OCI-LY7 (cell line): ENCODE measurements around the gene TRIP6. TPM values are rescaled to one million over a fixed set of nuclear protein-coding genes. Genes with fewer than 3 reads are reported as not detected.

Experiments
- BruUV-seq: library from RNA; stranded (reverse); fragments of 400-500 nt; replicated peaks from 2 replicates; lab custom pipeline; 2021; lab: Mats Ljungman, UMichigan
- CTCF ChIA-PET: fragments of 300-600 bp; sonication (Branson Sonifier 250); formaldehyde crosslinking; loops from one replicate; lab custom pipeline; 2022; ENCODE audit warnings: antibody characterized with exemption; ENCODE audit not compliant: unreplicated experiment; lab: Charles Lee
- POLR2A ChIA-PET: fragments of 300-600 bp; sonication (Branson Sonifier 250); formaldehyde crosslinking; loops from one replicate; lab custom pipeline; 2022; ENCODE audit warnings: antibody characterized with exemption; lab: Charles Lee
- DNase-seq: peaks from one replicate; pipeline ENCODE4 v3.0.0-alpha.2; 2015; ENCODE audit warnings: low spot score
- H2AFZ ChIP-seq: fragments of 200-600 bp; sonication (generic), shearing (Covaris generic); 2 replicates; pipeline ENCODE4 v1.6.1; 2014; ENCODE audit warnings: mild to moderate bottlenecking, antibody characterized with exemption, low read length, moderate library complexity
- H3K27ac ChIP-seq: fragments of 200-600 bp; sonication (generic); 2 replicates; pipeline ENCODE4 v1.5.1; 2014; ENCODE audit warnings: mixed run types, low read depth, mild to moderate bottlenecking, moderate library complexity, low read length, inconsistent platforms; ENCODE audit not compliant: poor library complexity, severe bottlenecking
- H3K36me3 ChIP-seq: fragments of 200-600 bp; sonication (generic); 2 replicates; pipeline ENCODE4 v1.6.1; 2014; ENCODE audit warnings: mild to moderate bottlenecking, antibody characterized with exemption, low read length, moderate library complexity, mixed read lengths; ENCODE audit not compliant: insufficient read depth
- H3K4me1 ChIP-seq: fragments of 200-600 bp; sonication (generic); 2 replicates; pipeline ENCODE4 v1.5.1; 2014; ENCODE audit warnings: mild to moderate bottlenecking, low read length; ENCODE audit not compliant: insufficient read depth, poor library complexity, severe bottlenecking
- H3K4me2 ChIP-seq: fragments of 200-600 bp; sonication (generic); 2 replicates; pipeline ENCODE4 v1.6.1; 2014; ENCODE audit warnings: mild to moderate bottlenecking, low read length
- H3K4me3 ChIP-seq: fragments of 200-600 bp; sonication (generic); 2 replicates; pipeline ENCODE4 v1.5.1; 2014; ENCODE audit warnings: mild to moderate bottlenecking, low read depth, low read length; ENCODE audit not compliant: poor library complexity, severe bottlenecking
- H3K79me2 ChIP-seq: fragments of 200-600 bp; sonication (generic); 2 replicates; pipeline ENCODE4 v1.6.1; 2016; ENCODE audit warnings: low read depth, mild to moderate bottlenecking, low read length, moderate library complexity, mixed read lengths; ENCODE audit not compliant: insufficient read depth
- H3K9me2 ChIP-seq: fragments of 200-600 bp; sonication (generic); 2 replicates; pipeline ENCODE4 v1.6.1; 2016; ENCODE audit warnings: mild to moderate bottlenecking, low read length, mixed read lengths; ENCODE audit not compliant: insufficient read depth
- H3K9me3 ChIP-seq: fragments of 200-600 bp; sonication (generic); 2 replicates; pipeline ENCODE4 v1.6.1; 2014; ENCODE audit warnings: mild to moderate bottlenecking, mixed run types, low read length, mixed read lengths
- H4K20me1 ChIP-seq: fragments of 200-600 bp; sonication (generic); 2 replicates; pipeline ENCODE4 v1.6.1; 2014; ENCODE audit warnings: mild to moderate bottlenecking, antibody characterized with exemption, low read length, moderate library complexity, mixed read lengths; ENCODE audit not compliant: insufficient read depth
- EZH2phosphoT487 ChIP-seq: fragments of 200-600 bp; sonication (generic); IDR thresholded peaks from 2 replicates; pipeline ENCODE4 v1.6.1; 2018; ENCODE audit warnings: low read depth, borderline replicate concordance, mild to moderate bottlenecking, mixed run types, antibody characterized with exemption, low read length, moderate library complexity, mixed read lengths
- intact Hi-C: fragments of 100-400 bp; cut with micrococcal nuclease; formaldehyde crosslinking; loops from one replicate; pipeline ENCODE4 v1.10.0; 2022; ENCODE audit not compliant: unreplicated experiment
- total RNA-seq, 2 experiments: library from RNA; depleted of rRNA in 1 of 2; stranded (reverse); fragments of >200 nt in 1 of 2; shearing (Covaris generic) in 1 of 2; gene quantifications; 2 replicates each; pipeline ENCODE4 v1.2.3, GENCODE V29; 2014 to 2022
- TF ChIP-seq, protein P1 (sequence below): fragments of 200-600 bp; sonication (generic); conservative IDR thresholded peaks from 2 replicates; pipeline ENCODE4 v1.5.1; 2014; ENCODE audit warnings: mild to moderate bottlenecking, antibody characterized with exemption, low read length, moderate library complexity, mixed read lengths

TRIP6 gene
- total RNA-seq, 2 experiments from 2014 or later = 3.1 to 3.3 TPM

DNA sequence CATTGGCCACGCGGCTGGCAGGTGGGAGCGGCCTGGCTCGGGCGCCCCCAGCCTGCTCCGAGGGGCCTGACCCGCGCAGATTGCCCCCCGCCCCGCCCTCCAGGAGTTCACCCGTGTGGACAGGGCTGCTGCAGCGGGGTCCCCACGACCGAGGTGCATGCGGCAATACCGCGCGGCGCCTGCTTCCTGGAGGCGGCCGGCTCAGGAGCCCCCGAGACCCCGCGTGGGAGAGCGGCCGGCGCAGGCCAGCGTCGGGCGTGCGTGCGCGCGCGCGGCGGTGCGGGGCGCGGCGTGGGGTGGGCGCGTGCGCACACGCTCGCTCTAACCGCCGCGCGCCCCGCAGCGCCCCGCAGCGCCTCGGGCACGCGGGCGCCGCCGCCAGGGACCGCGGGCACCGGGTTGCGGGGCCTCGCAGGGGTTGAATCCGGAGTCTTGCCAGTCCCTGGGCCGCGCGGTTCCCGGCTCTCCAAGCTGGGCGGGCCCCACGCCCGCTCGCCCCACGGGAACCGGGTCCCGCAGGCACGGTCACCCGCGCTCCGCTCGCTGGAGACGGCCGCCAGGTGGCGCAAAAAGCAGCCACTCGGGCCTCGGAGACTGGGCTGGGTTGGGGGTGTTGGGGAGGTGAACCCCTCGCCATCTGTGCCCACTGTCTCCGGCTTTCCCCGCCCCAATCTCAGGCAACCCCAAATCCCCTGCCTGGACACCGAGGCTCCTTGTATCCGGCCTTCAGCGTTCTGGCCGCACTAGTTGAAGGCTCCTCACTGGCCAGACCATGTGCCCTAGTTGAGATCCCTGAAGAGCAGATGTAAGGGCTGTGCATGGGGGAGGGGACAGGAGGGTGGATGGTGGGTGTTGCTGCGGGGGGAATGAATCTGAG, 29.8 kb downstream of the TRIP6 start:
- POLR2A ChIA-PET = no interaction called here
- H4K20me1 ChIP-seq = no peaks in the 10 kb centered on the region
- DNase-seq = peak; percentile 27
- no peaks in the 10 kb centered on the region for H3K9me2 ChIP-seq
- peaks cover 6% of the 10 kb centered on the region for H3K4me1 ChIP-seq
- H3K79me2 ChIP-seq = no peaks in the 10 kb centered on the region
- no peak overlapping the region for H2AFZ ChIP-seq
- CTCF ChIA-PET = no interaction called here
- intact Hi-C loops = loop anchor here (1.0 to 5.0 kb wide), 2 partner anchors 162 to 180 kb away; no protein-coding TSS in a partner anchor
- H3K4me2 ChIP-seq = no peak overlapping the region
- H3K27ac ChIP-seq = no peak overlapping the region
- TF ChIP-seq EZH2phosphoT487 = no peak
- TF ChIP-seq, protein P1, sequence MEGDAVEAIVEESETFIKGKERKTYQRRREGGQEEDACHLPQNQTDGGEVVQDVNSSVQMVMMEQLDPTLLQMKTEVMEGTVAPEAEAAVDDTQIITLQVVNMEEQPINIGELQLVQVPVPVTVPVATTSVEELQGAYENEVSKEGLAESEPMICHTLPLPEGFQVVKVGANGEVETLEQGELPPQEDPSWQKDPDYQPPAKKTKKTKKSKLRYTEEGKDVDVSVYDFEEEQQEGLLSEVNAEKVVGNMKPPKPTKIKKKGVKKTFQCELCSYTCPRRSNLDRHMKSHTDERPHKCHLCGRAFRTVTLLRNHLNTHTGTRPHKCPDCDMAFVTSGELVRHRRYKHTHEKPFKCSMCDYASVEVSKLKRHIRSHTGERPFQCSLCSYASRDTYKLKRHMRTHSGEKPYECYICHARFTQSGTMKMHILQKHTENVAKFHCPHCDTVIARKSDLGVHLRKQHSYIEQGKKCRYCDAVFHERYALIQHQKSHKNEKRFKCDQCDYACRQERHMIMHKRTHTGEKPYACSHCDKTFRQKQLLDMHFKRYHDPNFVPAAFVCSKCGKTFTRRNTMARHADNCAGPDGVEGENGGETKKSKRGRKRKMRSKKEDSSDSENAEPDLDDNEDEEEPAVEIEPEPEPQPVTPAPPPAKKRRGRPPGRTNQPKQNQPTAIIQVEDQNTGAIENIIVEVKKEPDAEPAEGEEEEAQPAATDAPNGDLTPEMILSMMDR = peak; percentile 74
- BruUV-seq = no TSS peak
- H3K36me3 ChIP-seq = no peaks in the 10 kb centered on the region
- H3K4me3 ChIP-seq = no peak overlapping the region
- H3K9me3 ChIP-seq = no peaks in the 10 kb centered on the region

DNA sequence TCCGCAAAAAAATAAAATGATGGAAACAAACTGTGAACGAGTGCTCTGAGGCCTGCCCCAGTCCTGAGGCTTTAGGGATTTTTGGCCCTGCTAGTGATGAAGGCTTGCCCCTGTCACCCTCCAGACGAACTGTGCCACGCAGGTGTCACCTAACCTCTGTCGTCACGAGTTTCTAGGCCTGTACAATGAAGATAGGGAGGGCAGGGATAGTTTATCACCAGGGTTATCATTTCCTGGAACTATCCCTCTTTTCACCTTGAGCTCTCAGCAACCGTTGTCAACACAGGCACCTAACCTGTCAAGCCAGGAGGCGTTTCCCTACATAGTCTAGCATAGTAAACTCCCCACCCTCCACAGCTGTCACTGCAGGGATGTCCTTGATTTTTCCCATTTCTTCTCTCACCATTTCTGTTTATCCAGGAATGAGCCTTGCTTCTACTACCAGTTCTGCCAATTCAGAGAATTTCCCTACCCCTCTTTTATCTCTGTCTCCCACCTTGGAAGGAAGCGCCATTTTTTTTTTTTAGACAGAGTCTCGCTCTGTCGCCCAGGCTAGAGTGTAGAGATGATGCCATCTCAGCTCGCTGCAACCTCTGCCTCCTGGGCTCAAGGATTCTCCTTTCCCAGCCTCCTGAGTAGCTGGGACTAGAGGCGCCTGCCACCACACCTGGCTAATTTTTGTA, 30.7 kb downstream of the TRIP6 start:
- TF ChIP-seq EZH2phosphoT487 = no peak
- TF ChIP-seq, protein P1 = no peak
- Histone ChIP-seq H3K4me1 (peaks cover 6% of the 10 kb centered on the region), H3K9me2 (no peaks in the 10 kb centered on the region), H3K4me2 (no peak overlapping the region), H3K27ac (no peak overlapping the region), H3K79me2 (no peaks in the 10 kb centered on the region), H3K36me3 (no peaks in the 10 kb centered on the region), H3K9me3 (no peaks in the 10 kb centered on the region), H3K4me3 (no peak overlapping the region), H4K20me1 (no peaks in the 10 kb centered on the region), H2AFZ (no peak overlapping the region)
- ChIA-PET POLR2A (no interaction called here), CTCF (interaction anchor here (1.1 kb wide), 1 partner anchor 160 kb away, joined by 3 read pairs; no protein-coding TSS in a partner anchor)
- no TSS peak for BruUV-seq
- intact Hi-C loops = loop anchor here (1.0 to 5.0 kb wide), 2 partner anchors 161 to 179 kb away; no protein-coding TSS in a partner anchor
- DNase-seq = no peak
